T47D (cell line): ENCODE data around the gene ARMC10.
"Not testable (repeated sequence)": the region's sequence is repeated elsewhere in the genome, so short reads cannot be mapped to it uniquely, and the experiment has no call there.

Source experiments
- DNase-seq, 2 experiments: peaks; one replicate each; pipeline versions ENCODE4 v3.0.0 to v3.0.0-alpha.2; 2011 to 2012; ENCODE audit warnings: low read depth in 1 of 2, low spot score in 1 of 2
- JUND ChIP-seq: IDR thresholded peaks from 2 replicates; pipeline ENCODE4 v1.6.1; 2012; ENCODE audit warnings: low read depth
- in situ Hi-C: cut with HindIII; loops from 2 replicates; pipeline ENCODE4 v1.10.0; 2016; ENCODE audit warnings: low sequenced_read_pairs, low pct_unique_long_range_greater_than_20kb

The ARMC10 gene

DNA sequence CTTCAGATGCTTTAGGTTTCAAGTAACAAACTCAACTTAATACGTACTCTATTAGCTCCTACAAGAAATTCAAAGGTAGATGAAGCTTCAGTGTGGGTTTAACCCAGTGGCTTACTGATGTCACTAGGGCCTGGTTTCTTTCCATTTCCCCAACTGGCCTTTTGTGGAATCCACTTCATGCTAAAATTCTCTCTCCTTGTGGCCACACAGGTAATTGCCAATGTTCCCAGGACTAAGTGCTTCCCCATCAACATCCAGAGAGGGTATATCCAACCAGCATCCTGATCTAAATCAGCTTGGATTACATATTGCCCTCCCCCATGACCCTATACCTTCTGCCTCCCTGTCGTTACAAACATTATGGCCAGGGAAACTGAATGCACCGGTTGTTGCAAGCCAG is 11.0 kb upstream of the ARMC10 start:
- no peak for DNase-seq
- no peak for TF ChIP-seq JUND
- in situ Hi-C loops: no loop called here

DNA sequence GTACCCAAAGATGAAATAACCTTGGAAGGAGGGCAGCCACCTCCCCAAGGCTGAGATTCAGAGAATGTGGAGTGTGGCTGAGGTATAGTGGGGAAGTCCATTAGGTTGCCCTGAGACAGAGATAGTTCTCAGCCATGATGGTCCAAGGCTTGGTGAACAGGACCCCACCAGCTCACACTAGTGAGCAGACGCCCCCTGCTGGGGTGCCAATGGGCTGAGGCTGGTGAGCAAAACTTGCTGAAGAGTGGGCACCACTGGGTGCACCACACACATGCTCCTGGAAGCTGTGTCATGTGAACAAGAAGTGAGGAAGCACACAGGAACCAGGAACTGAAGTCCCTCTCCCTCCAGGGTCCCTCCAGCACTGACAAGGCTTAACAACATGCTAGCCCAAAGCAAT is 9.3 kb upstream of the ARMC10 start:
- peak in 1 of 2 experiments; percentile 38 for DNase-seq
- in situ Hi-C loops: no loop called here
- no peak for TF ChIP-seq JUND

DNA sequence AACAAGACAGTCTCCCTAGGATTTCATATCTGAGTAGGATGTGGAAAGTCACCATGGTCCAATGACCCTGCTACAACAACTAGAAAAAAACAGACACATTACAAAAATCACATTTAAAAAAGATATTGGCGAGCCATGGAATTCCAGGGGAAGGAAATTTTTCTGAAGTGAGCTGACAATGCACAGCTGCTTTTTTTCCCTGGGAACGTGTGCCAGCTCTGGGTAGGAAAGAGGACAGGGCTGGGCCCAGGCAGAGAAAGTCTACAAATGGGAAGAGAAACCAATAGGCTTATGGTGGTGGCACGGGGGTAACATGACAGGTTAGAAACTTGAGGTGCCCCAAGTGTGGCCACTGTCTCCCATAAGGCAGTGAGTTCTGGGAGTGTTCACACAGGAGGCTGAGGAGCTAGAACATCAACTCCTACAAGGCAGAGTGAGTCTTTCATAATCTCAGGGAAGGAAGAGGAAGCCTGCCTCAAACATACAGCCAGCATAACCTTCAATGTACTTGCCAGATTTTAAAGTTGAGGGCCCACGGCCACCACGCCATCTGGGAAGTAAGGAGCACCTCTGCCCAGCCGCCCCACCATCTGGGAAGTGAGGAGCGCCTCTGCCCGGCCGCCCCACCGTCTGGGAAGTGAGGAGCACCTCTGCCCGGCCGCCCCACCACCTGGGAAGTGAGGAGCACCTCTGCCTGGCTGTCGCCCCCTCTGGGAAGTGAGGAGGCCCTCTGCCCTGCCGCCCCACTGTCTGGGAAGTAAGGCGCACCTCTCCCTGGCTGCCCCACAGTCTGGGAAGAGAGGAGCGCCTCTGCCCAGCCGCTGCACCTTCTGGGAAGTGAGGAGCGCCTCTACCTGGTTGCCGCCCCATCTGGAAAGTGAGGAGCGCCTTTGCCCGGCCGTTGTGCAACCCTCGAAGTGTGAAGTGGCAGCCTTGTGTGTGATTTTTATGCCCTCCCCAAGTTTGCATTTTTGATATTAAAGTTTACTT is 6.2 kb upstream of the ARMC10 start:
- TF ChIP-seq JUND: no peak
- no peak for DNase-seq
- in situ Hi-C loops: no loop called here

DNA sequence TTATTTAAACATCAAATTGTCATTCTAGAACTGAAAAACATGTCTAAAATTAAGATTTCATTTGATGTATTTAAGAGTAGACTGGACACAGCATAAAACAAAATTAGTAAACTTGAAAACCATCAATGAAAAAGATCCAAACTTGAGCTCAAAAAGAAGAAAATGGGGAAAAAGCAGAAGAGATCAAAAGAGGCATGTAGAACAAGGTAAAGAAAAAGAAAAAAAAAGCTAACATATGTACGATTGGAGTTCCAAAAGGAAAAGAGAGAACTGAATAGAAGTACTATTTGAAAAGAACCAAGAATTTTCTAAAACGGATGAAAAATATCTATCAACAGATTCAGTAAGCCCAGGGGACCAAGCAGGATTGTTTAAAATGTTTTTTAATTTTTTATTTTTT is 3.9 kb upstream of the ARMC10 start:
- no peak for DNase-seq

DNA sequence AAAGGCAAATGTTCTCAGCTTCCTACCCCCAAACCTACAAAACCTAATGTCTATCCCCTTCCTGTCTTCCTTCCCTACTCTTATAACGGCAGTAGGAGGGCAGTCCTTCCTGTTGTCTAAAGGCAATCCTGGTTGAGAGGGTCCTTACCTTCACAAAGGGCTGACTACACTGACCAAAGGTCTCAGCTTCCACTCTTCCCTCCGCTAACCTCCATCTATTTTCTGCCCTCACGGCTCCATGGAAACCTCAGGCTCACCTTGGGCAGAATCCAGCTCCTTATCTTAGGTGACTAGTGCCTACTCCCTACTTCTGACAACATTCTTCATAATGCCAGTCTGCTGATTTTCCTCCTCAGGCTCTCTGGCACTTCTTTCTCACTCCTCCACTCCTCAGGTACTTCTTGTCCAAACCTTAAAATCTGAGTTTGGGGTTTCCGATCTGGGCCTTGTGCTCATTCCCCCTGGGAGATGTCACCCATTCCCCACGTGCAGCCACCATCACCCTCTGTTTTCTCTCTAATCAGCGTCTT is 886 bp upstream of the ARMC10 start:
- in situ Hi-C loops: no loop called here
- TF ChIP-seq JUND: no peak
- no peak for DNase-seq

More for the DNA sequence above, 3.9 kb upstream of the ARMC10 start:
- TF ChIP-seq JUND: no peak
- in situ Hi-C loops: no loop called here

DNA sequence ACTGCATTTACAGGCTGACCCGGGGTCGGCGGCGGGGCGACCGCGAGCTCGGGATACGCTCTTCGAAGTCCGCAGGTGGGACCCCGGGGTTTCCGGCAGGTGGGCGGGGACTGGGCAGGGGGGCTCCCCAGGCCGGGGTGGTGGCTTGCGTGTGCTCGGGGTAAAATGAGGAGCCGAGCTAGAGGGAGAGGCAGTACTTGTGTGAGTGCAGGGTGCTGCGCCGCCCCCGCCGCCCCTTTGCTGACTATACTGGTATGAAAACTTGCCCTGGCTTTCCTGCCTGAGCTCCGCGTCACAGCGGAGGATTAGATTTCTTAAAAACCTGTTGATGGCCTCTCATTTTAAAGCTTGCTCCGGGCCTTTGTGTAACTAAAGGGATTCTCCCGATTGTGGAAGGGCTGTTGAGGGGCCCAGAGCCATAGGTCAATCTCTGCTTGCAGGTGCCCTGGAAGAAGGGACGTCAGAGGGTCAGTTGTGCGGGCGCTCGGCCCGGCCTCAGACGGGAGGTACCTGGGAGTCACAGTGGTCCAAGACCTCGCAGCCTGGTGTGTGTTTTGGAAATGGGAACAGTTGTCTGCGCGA is 488 bp downstream of the ARMC10 start:
- in situ Hi-C loops: no loop called here
- peak; percentile 9 to 40 for DNase-seq
- no peak for TF ChIP-seq JUND

DNA sequence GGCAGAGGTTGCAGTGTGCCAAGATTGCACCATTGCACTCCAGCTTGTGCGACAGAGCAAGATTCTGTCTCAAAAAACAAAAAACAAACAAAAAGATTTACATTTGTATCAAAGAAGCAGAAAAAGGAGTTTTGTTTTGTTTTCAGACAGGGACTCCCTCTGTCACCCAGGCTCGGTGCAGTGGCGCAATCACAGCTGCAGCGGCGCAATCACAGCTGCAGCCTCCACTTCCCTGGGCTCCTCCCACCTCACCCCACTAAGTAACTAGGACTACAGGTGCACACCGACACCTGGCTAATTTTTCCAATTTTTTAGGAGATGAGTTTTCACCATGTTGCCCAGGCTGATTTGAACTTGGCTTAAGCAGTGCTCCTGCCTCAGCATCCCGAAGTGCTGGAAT is 1.8 kb downstream of the ARMC10 start:
- DNase-seq: no peak
- no peak for TF ChIP-seq JUND
- in situ Hi-C loops: no loop called here

DNA sequence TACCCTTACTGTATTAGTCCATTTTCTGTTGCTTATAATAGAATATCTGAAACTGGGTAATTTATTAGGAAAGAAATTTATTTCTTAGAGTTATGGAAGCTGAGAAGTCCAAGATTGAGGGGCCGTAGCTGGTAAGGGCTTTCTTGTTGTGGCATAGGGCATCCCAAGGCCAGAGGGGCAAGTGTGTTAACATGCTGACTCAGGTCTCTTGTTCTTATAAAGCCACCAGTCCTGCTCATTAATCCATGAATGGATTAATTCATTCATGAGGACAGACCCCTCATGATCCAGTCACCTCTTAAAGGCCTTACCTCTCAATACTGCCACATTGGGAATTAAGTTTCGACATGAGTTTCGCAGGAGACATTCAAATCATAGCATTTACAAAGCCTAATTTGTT is 2.4 kb downstream of the ARMC10 start:
- TF ChIP-seq JUND: no peak
- in situ Hi-C loops: no loop called here
- no peak for DNase-seq

DNA sequence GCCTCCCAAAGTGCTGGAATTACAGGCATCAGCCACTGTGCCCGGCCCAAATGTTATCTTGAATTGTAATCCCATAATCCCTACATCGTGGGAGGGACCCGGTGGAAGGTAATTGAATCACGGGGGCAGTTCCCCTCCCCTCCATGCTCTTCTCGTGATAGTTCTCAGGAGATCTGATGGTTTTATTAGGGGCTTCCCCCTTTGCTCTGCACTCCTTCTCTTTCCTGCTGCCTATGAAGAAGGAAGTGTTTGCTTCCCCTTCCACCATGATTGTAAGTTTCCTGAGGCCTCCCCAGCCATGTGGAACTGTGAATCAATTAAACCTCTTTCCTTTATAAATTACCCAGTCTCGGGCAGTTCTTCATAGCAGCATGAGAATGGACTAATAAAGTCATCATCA is 3.3 kb downstream of the ARMC10 start:
- in situ Hi-C loops, DNase-seq: not testable (repeated sequence)

DNA sequence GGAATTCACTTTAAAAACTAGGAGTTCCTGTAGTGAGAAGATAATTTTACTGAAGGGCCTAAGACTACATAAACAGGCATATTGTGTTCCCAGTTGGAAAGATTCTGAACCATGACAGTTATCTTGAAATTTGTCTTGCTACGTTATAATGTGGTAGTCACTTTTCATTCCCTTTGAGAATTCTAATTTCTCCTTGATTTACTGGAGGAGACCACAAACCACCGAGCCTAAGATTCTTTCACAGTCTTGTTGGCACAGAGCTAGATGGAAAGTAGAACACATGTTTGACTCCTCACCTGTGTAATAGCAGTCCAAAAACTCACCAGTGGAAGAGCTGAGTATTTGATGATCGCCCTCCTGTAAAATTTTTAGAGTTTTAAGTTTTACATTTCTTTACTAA is 4.9 kb downstream of the ARMC10 start:
- DNase-seq: no peak
- no peak for TF ChIP-seq JUND
- in situ Hi-C loops: no loop called here

DNA sequence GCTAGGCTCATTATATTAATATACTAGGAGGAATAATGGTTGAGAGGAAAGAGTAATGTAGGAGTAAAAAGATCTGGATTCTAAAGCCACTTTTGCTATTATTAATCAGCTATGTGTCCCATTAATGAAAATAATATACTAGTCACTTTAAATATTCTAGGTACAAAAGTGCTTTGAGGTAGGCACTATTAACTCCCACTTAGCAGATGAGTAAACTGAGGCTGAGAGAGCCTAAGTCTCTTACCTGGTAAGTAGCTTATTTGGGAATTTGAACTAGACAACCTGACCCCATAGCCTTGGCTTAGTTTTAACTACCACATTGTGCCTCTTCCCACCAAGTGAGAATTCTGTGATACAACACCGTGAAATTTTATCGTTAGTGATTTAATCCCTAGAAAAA is 6.0 kb downstream of the ARMC10 start:
- TF ChIP-seq JUND: no peak

DNA sequence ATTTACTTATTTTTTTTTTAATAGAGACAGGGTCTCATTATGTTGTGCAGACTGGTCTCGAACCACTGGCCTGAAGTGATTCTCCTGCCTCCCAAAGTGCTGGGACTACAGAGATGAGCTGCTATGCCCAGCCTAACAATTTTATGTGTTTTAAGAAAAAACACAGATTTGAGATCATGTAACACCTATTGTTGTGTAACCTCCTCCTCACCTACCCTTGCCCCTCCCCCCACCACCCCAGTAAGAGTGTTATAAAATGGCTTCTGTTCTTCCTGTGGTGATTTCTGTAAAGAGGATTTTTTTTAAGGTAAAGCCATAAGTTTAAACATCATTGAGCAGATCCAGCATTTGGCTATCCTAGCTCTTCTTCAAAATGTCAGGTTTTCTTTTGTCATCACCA is 7.6 kb downstream of the ARMC10 start:
- in situ Hi-C loops: no loop called here
- no peak for TF ChIP-seq JUND
- no peak for DNase-seq

More for the DNA sequence above, 6.0 kb downstream of the ARMC10 start:
- DNase-seq: no peak
- in situ Hi-C loops: no loop called here

DNA sequence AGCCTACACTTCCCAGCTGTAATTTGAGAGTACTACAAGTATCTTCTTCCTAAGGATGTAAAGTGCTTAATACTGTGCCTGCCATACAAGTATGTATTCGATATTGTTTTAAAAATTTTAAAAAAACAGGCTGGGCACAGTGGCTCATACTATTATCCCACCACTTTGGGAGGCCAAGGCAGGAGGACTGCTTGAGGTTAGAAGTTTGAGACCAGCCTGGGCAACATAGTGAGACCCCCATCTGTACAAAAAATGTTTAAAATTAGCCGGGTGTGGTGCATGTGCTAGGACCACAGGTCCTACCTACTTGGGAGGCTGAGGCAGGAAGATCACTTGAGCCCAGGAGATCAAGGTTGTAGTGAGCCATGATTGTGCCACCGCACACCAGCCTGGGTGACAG is 8.3 kb downstream of the ARMC10 start:
- in situ Hi-C loops: no loop called here
- DNase-seq: no peak
- TF ChIP-seq JUND: no peak

DNA sequence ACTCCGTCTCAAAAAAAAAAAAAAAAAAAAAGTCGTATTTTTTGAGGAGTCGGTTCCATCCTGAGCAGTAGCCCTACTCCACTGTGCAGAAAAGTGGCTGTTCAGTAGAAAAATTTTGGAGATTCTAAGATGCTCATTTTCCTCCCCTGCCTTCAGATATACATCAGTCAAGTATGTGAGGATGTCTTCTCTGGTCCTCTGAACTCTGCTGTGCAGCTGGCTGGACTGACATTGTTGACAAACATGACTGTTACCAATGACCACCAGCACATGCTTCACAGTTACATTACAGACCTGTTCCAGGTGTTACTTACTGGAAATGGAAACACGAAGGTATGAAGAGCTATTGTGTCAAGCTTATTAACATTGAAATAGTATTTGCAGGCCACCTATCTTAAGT is 17.4 kb downstream of the ARMC10 start:
- DNase-seq, in situ Hi-C loops: not testable (repeated sequence)
